ENCODE results near the gene PSKH1.
"Not testable (repeated sequence)": the region's sequence is repeated elsewhere in the genome, so short reads cannot be mapped to it uniquely, and the experiment has no call there.

The PSKH1 gene

DNA sequence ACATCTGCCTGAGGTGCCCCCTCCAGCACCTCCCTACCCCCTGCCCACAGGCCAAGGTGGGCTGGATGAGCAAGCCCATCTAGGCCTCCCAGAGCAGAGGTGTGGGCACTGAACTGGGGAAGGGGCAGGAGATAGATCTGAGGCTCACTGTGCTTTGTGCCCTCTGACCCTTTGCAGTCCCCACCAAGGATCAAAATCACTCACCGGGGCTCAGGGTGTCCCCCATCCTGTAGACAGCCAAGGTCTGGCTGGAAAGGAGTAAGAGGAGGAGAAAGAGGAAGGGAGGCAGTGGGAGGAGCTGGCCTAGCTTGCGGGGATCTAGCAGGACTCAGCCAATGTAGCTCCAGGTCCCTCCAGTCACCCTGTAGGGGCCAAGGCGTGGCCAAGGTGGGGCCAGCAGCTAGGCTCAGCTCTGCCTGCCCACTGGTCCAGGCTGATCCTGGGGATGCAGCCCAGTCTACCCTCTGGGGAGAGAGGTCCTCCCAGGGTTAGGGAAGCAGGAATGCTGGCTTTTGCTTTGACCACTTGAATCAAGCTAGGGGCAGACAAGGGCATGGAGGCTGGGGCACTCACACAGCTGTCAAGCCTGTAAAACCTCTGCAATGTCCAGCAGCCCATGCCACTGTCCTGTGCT lies 73.6 kb downstream of the PSKH1 start:
- H3K4me3 ChIP-seq (ENCODE audit: low read depth, low read length), result no peak overlapping the region
- no peak for DNase-seq (ENCODE audit: low read depth)
- TF ChIP-seq, protein P1, sequence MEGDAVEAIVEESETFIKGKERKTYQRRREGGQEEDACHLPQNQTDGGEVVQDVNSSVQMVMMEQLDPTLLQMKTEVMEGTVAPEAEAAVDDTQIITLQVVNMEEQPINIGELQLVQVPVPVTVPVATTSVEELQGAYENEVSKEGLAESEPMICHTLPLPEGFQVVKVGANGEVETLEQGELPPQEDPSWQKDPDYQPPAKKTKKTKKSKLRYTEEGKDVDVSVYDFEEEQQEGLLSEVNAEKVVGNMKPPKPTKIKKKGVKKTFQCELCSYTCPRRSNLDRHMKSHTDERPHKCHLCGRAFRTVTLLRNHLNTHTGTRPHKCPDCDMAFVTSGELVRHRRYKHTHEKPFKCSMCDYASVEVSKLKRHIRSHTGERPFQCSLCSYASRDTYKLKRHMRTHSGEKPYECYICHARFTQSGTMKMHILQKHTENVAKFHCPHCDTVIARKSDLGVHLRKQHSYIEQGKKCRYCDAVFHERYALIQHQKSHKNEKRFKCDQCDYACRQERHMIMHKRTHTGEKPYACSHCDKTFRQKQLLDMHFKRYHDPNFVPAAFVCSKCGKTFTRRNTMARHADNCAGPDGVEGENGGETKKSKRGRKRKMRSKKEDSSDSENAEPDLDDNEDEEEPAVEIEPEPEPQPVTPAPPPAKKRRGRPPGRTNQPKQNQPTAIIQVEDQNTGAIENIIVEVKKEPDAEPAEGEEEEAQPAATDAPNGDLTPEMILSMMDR (IDR thresholded peaks at IDR 0.05; ENCODE audit: control insufficient read depth, extremely low read depth, insufficient read depth), result no peak

DNA sequence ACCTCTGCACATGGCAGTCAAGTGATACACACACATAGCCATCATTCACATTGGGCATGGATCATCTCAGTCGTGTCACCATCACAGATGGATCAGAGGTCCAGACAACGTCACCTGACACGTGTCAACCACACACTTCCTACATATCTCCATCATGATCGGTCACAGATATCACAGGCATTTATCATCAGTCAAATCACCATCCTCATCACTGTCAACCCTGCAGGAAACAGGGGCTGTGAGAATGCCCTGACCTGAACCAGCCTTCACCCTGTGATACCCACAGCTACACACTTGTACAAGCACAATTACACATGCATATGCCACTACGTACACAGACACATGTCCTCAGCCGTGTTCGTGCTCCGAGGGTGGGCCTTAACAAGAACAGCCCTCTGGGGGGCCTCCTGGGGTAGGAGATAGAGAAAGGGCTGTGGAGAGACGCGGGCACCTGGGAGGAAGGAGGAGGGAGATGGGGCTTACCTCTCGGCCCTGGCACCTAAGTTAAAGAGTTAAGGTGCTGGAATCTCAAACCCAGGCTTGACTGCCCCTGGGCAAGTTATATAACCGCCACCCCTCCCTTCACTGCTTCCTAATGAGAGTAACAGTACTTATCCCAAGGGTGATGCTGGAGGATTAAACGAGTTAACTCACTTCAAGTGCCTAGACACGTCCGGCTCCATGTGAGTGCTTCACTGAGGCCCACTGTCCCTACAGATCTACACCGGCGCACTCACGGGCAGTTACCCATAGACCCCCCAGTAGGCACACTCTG lies 74.3 kb downstream of the PSKH1 start:
- TF ChIP-seq, protein P1 (IDR thresholded peaks at IDR 0.05; ENCODE audit: control insufficient read depth, extremely low read depth, insufficient read depth), result no peak
- DNase-seq (ENCODE audit: low read depth), result no peak
- no peak overlapping the region for H3K4me3 ChIP-seq (ENCODE audit: low read depth, low read length)

DNA sequence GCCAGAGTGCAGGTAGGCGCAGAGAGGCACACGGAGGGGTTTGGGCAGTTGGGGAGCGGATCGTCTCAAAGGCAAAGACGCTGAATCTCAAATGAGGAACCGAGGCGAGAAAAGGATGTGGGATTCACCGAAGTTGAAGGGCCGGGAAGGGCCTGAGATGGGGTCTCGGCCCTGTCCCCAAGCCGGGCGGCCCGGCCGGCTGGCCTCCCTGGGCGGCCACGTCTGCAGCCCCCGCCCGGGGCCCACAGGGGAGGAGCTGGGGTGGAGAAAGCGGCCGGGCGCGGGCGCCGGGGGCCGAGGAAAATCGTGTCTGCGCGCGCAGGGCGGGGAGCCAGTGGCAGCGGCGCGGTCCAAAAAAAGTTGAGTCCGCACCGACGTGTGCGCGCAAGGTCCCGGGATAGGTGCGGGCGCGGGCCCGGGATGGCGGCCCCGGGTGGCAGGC lies 74.9 kb downstream of the PSKH1 start:
- no peak overlapping the region for H3K4me3 ChIP-seq (ENCODE audit: low read depth, low read length)
- no peak for DNase-seq (ENCODE audit: low read depth)
- TF ChIP-seq, protein P1 (IDR thresholded peaks at IDR 0.05; ENCODE audit: control insufficient read depth, extremely low read depth, insufficient read depth), result no peak

DNA sequence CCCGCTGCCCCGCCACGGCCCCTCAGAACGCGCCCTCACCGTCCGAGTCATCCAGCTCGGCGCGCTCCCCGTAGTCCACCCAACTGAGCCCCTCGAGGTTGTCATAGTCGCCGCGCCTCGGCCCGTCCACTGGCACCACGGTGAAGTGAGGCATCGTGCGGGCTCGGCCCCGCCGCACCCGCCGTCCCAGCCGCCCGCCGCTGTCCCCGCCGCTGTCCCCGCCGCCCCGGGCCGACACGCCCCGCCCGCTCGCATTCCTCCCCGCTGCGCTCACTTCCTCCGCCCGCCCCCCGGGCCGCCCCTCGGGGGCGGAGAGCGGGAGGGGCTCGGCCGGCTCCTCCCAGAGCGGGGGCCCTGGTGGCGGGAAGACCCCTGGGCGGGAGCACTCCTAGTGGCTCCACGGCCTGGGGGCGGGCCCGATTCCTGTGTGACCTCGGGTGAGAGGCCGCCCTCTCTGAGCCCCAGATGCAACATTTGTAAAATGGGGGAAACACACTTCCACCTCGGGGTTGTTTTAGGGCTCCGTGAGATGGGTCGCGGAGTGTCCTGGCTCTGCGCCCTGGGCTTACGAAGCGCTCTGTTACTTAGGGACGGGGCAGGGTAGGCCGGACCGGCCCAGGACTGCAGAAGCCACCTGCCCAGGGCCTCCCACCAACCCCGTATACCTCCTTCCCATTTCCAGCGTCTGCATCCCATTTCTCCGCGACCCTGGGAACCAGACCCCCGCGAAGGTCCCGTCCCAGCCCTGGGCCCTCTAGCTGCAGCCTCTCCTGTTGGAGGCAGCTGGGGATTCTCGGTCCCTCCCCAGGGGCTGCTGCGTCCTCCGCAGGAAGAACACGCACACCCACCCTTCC lies 75.6 kb downstream of the PSKH1 start, which contains the start of gene SLC12A4:
Gene SLC12A4, minus strand, starts transcription at position 238 of the 854 bp plus-strand sequence. Its CDS starts 84 bp downstream, at position 154.
- H3K4me3 ChIP-seq (ENCODE audit: low read depth, low read length), result no peak within 1 kb of the TSS
- TF ChIP-seq, protein P1 (IDR thresholded peaks at IDR 0.05; ENCODE audit: control insufficient read depth, extremely low read depth, insufficient read depth), result no peak
- DNase-seq (ENCODE audit: low read depth), result no peak

DNA sequence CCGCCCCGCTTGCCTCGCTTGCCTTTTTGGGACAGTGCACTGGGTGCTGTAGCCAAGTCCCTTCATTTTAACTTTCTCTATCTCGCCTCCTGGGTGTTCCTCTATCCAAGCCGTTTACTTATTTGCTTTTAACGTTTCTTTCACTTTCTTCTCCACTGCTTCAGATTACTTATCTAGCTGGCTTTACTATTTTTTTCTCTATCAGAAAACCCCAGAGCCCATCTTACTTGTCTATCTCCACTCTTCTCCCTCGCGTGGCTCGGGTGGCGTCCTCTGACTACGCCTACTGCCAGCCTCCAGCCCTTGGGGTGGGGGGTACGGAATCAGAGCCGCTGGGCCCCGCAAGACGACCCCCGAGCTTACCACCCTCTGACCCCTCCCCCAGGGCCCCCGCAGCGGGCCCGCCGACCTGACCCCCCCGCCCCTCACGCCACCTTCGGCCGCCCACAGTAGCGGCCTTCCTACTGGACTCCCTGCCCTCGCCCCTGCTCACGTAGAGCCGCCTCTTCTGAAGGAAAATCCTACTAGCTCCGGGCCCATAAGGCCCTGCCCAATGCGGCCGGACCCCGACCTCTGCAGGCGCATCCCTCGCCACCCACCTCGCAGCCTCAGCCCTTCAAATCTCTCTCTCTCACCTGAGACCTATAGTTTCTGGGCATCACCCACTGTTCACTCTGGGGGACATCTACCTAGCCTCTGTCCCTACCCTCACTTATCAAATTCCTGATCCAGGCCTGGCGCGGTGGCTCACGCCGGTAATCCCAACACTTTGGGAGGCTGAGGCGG lies 76.4 kb downstream of the PSKH1 start:
- TF ChIP-seq, protein P1 (IDR thresholded peaks at IDR 0.05; ENCODE audit: control insufficient read depth, extremely low read depth, insufficient read depth), result no peak
- H3K4me3 ChIP-seq (ENCODE audit: low read depth, low read length), result no peak overlapping the region
- DNase-seq (ENCODE audit: low read depth), result no peak

DNA sequence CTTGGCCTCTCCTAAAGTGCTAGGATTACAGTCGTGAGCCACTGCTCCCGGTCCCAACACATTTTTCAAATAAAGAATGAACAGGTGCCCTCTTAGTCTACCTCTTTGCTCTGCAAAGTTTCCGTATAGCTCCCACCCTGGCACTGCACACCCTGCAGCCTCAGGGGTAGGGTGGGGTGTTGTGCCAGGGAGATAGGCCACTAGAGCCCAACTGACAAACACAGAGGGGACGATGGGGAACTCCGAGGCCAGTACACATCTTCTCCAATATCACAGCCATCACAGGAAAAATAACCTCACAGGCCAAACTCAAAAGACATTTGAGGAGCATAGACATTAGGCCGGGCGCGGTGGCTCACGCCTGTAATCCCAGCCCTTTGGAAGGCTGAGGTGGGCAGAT lies 78.1 kb downstream of the PSKH1 start:
- DNase-seq (ENCODE audit: low read depth), result no peak
- TF ChIP-seq, protein P1 (IDR thresholded peaks at IDR 0.05; ENCODE audit: control insufficient read depth, extremely low read depth, insufficient read depth), result no peak
- no peak overlapping the region for H3K4me3 ChIP-seq (ENCODE audit: low read depth, low read length)

DNA sequence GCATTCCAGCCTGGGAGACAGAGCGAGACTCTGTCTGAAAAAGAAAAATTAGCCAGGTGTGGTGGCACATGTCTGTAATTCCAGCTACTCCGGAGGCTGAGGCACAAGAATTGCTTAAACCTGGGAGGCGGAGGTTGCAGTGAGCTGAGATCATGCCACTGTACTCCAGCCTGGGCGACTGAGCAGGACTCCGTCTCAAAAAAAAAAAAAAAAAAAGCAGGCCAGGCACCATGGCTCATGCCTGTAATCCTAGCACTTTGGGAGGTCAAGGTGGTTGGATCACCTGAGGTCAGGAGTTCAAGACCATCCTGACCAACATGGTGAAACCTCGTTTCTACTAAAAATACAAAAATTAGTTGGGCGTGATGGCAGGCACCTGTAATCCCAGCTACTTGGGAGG lies 79.2 kb downstream of the PSKH1 start:
- H3K4me3 ChIP-seq (ENCODE audit: low read depth, low read length); DNase-seq (ENCODE audit: low read depth): not testable (repeated sequence)
